K562 (cell line): ENCODE results near the gene OSCAR. TPM values are rescaled to one million over a fixed set of nuclear protein-coding genes. Genes with fewer than 3 reads are reported as not detected.
"Not testable (repeated sequence)": the region's sequence is repeated elsewhere in the genome, so short reads cannot be mapped to it uniquely, and the experiment has no call there.

Experiments
- ATAC-seq: fragments of 200-7000 bp; cut with Tn5 transposase; 3 replicates; pipeline ENCODE4 v1.9.1; 2020; ENCODE audit warnings: moderate library complexity
- BruUV-seq: library from RNA; stranded (reverse); fragments of 400-500 nt; replicated peaks from 2 replicates; lab custom pipeline; 2021; lab: Mats Ljungman, UMichigan
- CTCF ChIA-PET: fragments of 300-600 bp; formaldehyde crosslinking; extraction: SDS; loops from one replicate; lab custom pipeline; 2021; ENCODE audit warnings: low intra/inter-chr PET ratio; lab: Yijun Ruan, JAX
- POLR2A ChIA-PET: fragments of 300-600, 350-650 bp; sonication (Branson Sonifier 250); formaldehyde crosslinking; extraction: SDS; loops from one replicate; lab custom pipeline; 2021; ENCODE audit warnings: antibody characterized with exemption, inconsistent platforms; lab: Yijun Ruan, JAX
- DNase-seq, 4 experiments: peaks; one replicate each; pipeline versions ENCODE4 v3.0.0 to v3.0.0-alpha.2; 2011 to 2018; ENCODE audit warnings: low spot score in 3 of 4, mixed read lengths in 3 of 4; ENCODE audit errors: extremely low read depth in 1 of 4
- FAIRE-seq: peaks from 2 replicates; lab custom pipeline; 2011; peaks lifted over from hg19 to GRCh38; lab: Jason Lieb, UNC
- H2AFZ ChIP-seq: 2 replicates; pipeline ENCODE4 v1.6.0; 2011; ENCODE audit warnings: low read depth, low read length, control low read depth, inconsistent platforms
- H3K27ac ChIP-seq: fragments of 200-600 bp; 3 replicates; pipeline ENCODE4 v1.8.0; 2011; ENCODE audit warnings: low read depth, mild to moderate bottlenecking, control low read depth, inconsistent platforms, low read length, moderate library complexity, mixed read lengths; ENCODE audit errors: extremely low read depth
- H3K27me3 ChIP-seq, 2 experiments: fragments of 300-600 bp in 1 of 2; 2 replicates in 1 of 2; 3 replicates in 1 of 2; pipeline versions ENCODE4 v1.6.0 to v1.8.0; 2011; ENCODE audit warnings: inconsistent platforms in 2 of 2, low read length in 2 of 2, mild to moderate bottlenecking in 1 of 2, mixed read lengths in 1 of 2, moderate library complexity in 1 of 2; ENCODE audit not compliant: control insufficient read depth in 2 of 2, insufficient read depth in 2 of 2
- H3K36me3 ChIP-seq: fragments of 300-600 bp; 3 replicates; pipeline ENCODE4 v1.8.0; 2011; ENCODE audit warnings: mild to moderate bottlenecking, low read length, inconsistent platforms; ENCODE audit not compliant: control insufficient read depth, insufficient read depth
- H3K4me1 ChIP-seq, 2 experiments: fragments of 200-600 bp in 1 of 2; replicated peaks in 1 of 2; 2 replicates in 1 of 2; 3 replicates in 1 of 2; pipeline versions ENCODE4 v1.5.1 to v1.8.0; 2011; ENCODE audit warnings: inconsistent platforms in 2 of 2, low read length in 2 of 2, mild to moderate bottlenecking in 1 of 2, mixed read lengths in 1 of 2, moderate library complexity in 1 of 2; ENCODE audit not compliant: control insufficient read depth in 2 of 2, insufficient read depth in 2 of 2
- H3K4me2 ChIP-seq: 2 replicates; pipeline ENCODE4 v1.6.1; 2011; ENCODE audit warnings: low read length, control low read depth, inconsistent platforms, mixed read lengths; ENCODE audit not compliant: insufficient read depth
- H3K4me3 ChIP-seq: fragments of 200-600 bp; sonication (generic), shearing (Covaris generic); 2 replicates; pipeline ENCODE4 v1.5.1; 2016; ENCODE audit warnings: control low read depth, inconsistent platforms
- H3K79me2 ChIP-seq: fragments of 200-600 bp; 3 replicates; pipeline ENCODE4 v1.8.0; 2011; ENCODE audit warnings: low read length, inconsistent platforms; ENCODE audit not compliant: control insufficient read depth, insufficient read depth
- H3K9ac ChIP-seq, 2 experiments: 2 replicates each; pipeline versions ENCODE4 v1.6.0 to v1.6.1; 2011; ENCODE audit warnings: low read depth in 2 of 2, low read length in 2 of 2, control low read depth in 1 of 2, inconsistent platforms in 1 of 2, mild to moderate bottlenecking in 1 of 2, mixed read lengths in 1 of 2; ENCODE audit not compliant: insufficient read depth in 1 of 2
- H3K9me1 ChIP-seq: one replicate; pipeline ENCODE4 v1.6.0; 2011; ENCODE audit warnings: inconsistent platforms, mild to moderate bottlenecking, low read length, moderate library complexity; ENCODE audit not compliant: control insufficient read depth, insufficient read depth
- H3K9me3 ChIP-seq: replicated peaks from 2 replicates; pipeline ENCODE4 v1.5.1; 2011; ENCODE audit warnings: low read depth, low read length, inconsistent platforms; ENCODE audit not compliant: control insufficient read depth, insufficient read depth
- H4K20me1 ChIP-seq: replicated peaks from 2 replicates; pipeline ENCODE4 v1.6.1; 2011; ENCODE audit warnings: low read length, inconsistent platforms, mixed read lengths; ENCODE audit not compliant: control insufficient read depth, insufficient read depth
- CTBP1 ChIP-seq: fragments of 450-650 bp; IDR thresholded peaks from 2 replicates; pipeline ENCODE4 v1.6.1; 2016; ENCODE audit warnings: borderline replicate concordance
- CXXC5 ChIP-seq: fragments of 250-450 bp; sonication (Bioruptor Pico); IDR thresholded peaks from 2 replicates; pipeline ENCODE4 v1.8.0; 2022; ENCODE audit warnings: inconsistent platforms, mild to moderate bottlenecking, moderate library complexity
- MGA ChIP-seq: fragments of 450-650 bp; IDR thresholded peaks from 2 replicates; pipeline ENCODE4 v1.6.1; 2016; ENCODE audit warnings: mild to moderate bottlenecking, moderate library complexity
- POLR2G ChIP-seq: fragments of 200-400 bp; formaldehyde crosslinking; IDR thresholded peaks from 2 replicates; pipeline ENCODE4 v1.6.1; 2017; ENCODE audit warnings: low read depth, mild to moderate bottlenecking, antibody characterized with exemption, low read length, moderate library complexity
- RBBP5 ChIP-seq: fragments of 200-600 bp; sonication (generic); IDR thresholded peaks from 2 replicates; pipeline ENCODE4 v1.6.1; 2012; ENCODE audit warnings: borderline replicate concordance, mild to moderate bottlenecking, low read length, control low read depth, inconsistent platforms; ENCODE audit not compliant: insufficient read depth, poor library complexity, severe bottlenecking
- TGIF2 ChIP-seq: sonication (generic); formaldehyde crosslinking; IDR thresholded peaks from 2 replicates; pipeline ENCODE4 v1.8.1; 2022; ENCODE audit warnings: mild to moderate bottlenecking, missing genetic modification reagents, moderate library complexity
- ZNF124 ChIP-seq: sonication (generic); formaldehyde crosslinking; IDR thresholded peaks from 2 replicates; pipeline ENCODE4 v1.8.1; 2022; ENCODE audit warnings: missing genetic modification reagents
- ZNF224 ChIP-seq: sonication (generic); formaldehyde crosslinking; IDR thresholded peaks from 2 replicates; pipeline ENCODE4 v1.8.0; 2022; ENCODE audit warnings: mild to moderate bottlenecking, missing genetic modification reagents
- WGBS: fragments of 100-300 bp; shearing (Covaris generic); methylation state at CpG from one replicate; pipeline ENCODE4 v1.1.6; 2016; ENCODE audit warnings: low coverage, mixed read lengths; ENCODE audit not compliant: insufficient coverage; ENCODE audit errors: missing lambda C conversion rate; 5-methylcytosine and 5-hydroxymethylcytosine counted together
- in situ Hi-C: fragments of 300-500 bp; cut with MboI; formaldehyde crosslinking; loops from 4 replicates; pipeline ENCODE4 v1.15.0; 2018; ENCODE audit warnings: inconsistent platforms, mixed read lengths
- intact Hi-C: fragments of 100-400 bp; cut with micrococcal nuclease; formaldehyde crosslinking; loops from 2 replicates; pipeline ENCODE4 v1.14.2; 2022
- polyA plus RNA-seq, 8 experiments: library from polyadenylated mRNA; depleted of rRNA in 4 of 8; stranded (reverse) in 5 of 8; unstranded in 3 of 8; fragments of >200 nt; fragmentation: Nextera tagmentation in 2 of 8; fragmentation: Illumina TruSeq in 1 of 8; extraction: Ambion mirVana in 2 of 8; extraction: Trizol in 1 of 8; gene quantifications; 2 replicates each; pipeline versions ENCODE4 v1.2.1 to v1.2.3, GENCODE V29; 2011 to 2014; ENCODE audit warnings: inconsistent platforms in 1 of 8, missing spikeins in 1 of 8
- total RNA-seq, 7 experiments: library from RNA; depleted of rRNA in 6 of 7; stranded (reverse); fragments of >200 nt in 6 of 7; fragmentation: Illumina TruSeq in 2 of 7; extraction: Trizol in 2 of 7; gene quantifications; 2 replicates each; pipeline versions ENCODE4 v1.2.1 to v1.2.3, GENCODE V29; 2011 to 2021; ENCODE audit warnings: low replicate concordance in 1 of 7

Gene OSCAR
- total and polyA plus RNA-seq, 9 of the 15 experiments (the other 6 are each of a cell fraction or from before 2014, with no cell fraction given) = 0.09 to 0.62 (median 0.13) TPM; not detected in 5

DNA sequence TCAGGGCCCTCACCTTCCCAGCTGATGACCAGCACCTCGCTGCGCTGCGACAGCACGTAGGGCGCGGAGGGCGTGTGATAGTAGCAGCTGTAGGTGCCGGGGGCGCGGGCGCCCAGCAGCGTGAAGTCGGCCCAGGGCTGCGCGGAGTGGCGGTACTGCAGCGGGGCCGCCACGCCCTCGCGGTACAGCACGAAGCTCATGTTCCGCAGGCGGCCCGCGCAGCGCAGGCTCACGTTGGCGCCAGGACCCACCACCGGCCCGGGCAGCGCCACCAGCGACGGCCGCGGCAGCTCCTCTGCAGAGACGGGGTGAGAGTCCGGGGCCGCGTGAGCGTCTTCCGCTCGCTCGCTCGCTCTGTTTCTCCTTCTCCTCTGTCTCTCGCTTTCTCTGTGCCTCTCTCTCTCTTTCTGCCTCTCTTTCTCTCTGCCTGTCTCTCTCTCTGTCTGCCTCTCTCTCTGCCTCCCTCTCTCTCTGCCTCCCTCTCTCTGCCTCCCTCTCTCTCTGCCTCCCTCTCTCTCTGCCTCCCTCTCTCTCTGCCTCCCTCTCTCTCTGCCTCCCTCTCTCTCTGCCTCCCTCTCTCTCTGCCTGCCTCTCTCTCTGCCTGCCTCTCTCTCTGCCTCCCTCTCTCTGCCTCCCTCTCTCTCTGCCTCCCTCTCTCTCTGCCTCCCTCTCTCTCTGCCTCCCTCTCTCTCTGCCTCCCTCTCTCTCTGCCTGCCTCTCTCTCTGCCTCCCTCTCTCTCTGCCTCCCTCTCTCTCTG is 4.6 kb downstream of the OSCAR start:
- H3K27ac ChIP-seq, H3K79me2 ChIP-seq, H3K9me3 ChIP-seq, CTCF ChIA-PET, H3K36me3 ChIP-seq, in situ Hi-C loops, H3K9me1 ChIP-seq, H3K27me3 ChIP-seq, H4K20me1 ChIP-seq, BruUV-seq, FAIRE-seq, intact Hi-C loops: not testable (repeated sequence)
- 3% methylated on average over 28 of the region's 46 CpGs for WGBS
- ATAC-seq (peak; percentile 80), DNase-seq (peak; percentile 50 to 70 (median 62))
- Histone ChIP-seq H2AFZ (peak overlapping the region; percentile 68), H3K4me2 (peak overlapping the region; percentile 62), H3K4me1 (peaks cover 0 to 24% of the 10 kb centered on the region in 2 experiments; a peak in 3 of 5 replicates), H3K4me3 (peak overlapping the region; percentile 16), H3K9ac (peak overlapping the region; percentile 34 to 84; a peak in 3 of 4 replicates)
- POLR2A ChIA-PET = interaction anchor here (1.4 to 1.7 kb wide), 2 partner anchors 19 to 112 kb away, joined by 4 to 5 read pairs; partner anchors contain the start of genes PRPF31 and TFPT
- TF ChIP-seq CTBP1 = peak; percentile 48; the same call in 1 of the 2 replicates
- TF ChIP-seq RBBP5 = peak; percentile 48
- peak; percentile 50 for TF ChIP-seq POLR2G
- TF ChIP-seq TGIF2 (CRISPR knock-in tag) = peak; percentile 92; the same call in 1 of the 2 replicates
- peak; percentile 95 for TF ChIP-seq MGA
- TF ChIP-seq CXXC5 (CRISPR knock-in tag) = peak; percentile 70
- peak; percentile 90; the same call in 1 of the 2 replicates for TF ChIP-seq ZNF224 (CRISPR knock-in tag)
- peak; percentile 81; the same call in 1 of the 2 replicates for TF ChIP-seq ZNF124 (CRISPR knock-in tag)
